ENCODE measurements around the gene QRFP.

- TF ChIP-seq EZH2 (IDR thresholded peaks at IDR 0.05; ENCODE audit: low read length, missing control alignments), result no peak
- no peak for TF ChIP-seq CTCF (conservative IDR thresholded peaks at IDR 0.05 in 1 of 2, IDR thresholded peaks at IDR 0.05 in 1 of 2; ENCODE audit: low read depth in 1 of 2, low read length in 2 of 2)
These were observed 27.4 kb downstream of the QRFP start for GRCh38 chr9:130869250-130869649.

Measured in fibroblast of lung (primary cell).